K562 (cell line): ENCODE data around the gene GTF2A1L. TPM values are rescaled to one million over a fixed set of nuclear protein-coding genes. Genes with fewer than 3 reads are reported as not detected.

Experiments
- AFF1 ChIP-seq, 2 experiments: fragments of 450-650 bp; IDR thresholded peaks; 2 replicates each; pipeline ENCODE4 v1.6.1; 2018; ENCODE audit warnings: mild to moderate bottlenecking in 2 of 2, low read depth in 1 of 2; ENCODE audit not compliant: partially characterized antibody in 2 of 2
- CBX8 ChIP-seq: fragments of 200-600 bp; sonication (generic); IDR thresholded peaks from 2 replicates; pipeline ENCODE4 v1.6.1; 2012; ENCODE audit warnings: borderline replicate concordance, mixed run types, low read depth, mild to moderate bottlenecking, moderate library complexity, mixed read lengths, low read length, control low read depth, inconsistent platforms; ENCODE audit not compliant: poor library complexity, severe bottlenecking; ENCODE audit errors: extremely low read depth
- CGGBP1 ChIP-seq: fragments of 250-450 bp; sonication (Bioruptor Pico); IDR thresholded peaks from 2 replicates; pipeline ENCODE4 v1.9.0; 2021; ENCODE audit warnings: mild to moderate bottlenecking
- CREM ChIP-seq: IDR thresholded peaks from 2 replicates; pipeline ENCODE4 v1.6.1; 2014; ENCODE audit warnings: antibody characterized with exemption, low read depth
- DLX4 ChIP-seq: fragments of 250-450 bp; sonication (Bioruptor Pico); IDR thresholded peaks from 2 replicates; pipeline ENCODE4 v1.6.1; 2021; ENCODE audit warnings: mild to moderate bottlenecking
- FOXM1 ChIP-seq, 2 experiments: fragments of 450-650 bp in 1 of 2; sonication (generic) in 1 of 2; formaldehyde crosslinking in 1 of 2; IDR thresholded peaks; 2 replicates each; pipeline versions ENCODE4 v1.6.1 to v1.9.0; 2017 to 2022; ENCODE audit warnings: low read depth in 2 of 2, mild to moderate bottlenecking in 2 of 2, missing genetic modification reagents in 1 of 2, moderate library complexity in 1 of 2
- FOXP4 ChIP-seq: sonication (generic); formaldehyde crosslinking; IDR thresholded peaks from 2 replicates; pipeline ENCODE4 v1.8.0; 2022; ENCODE audit warnings: mild to moderate bottlenecking, missing genetic modification reagents, borderline replicate concordance
- HLTF ChIP-seq: fragments of 450-650 bp; IDR thresholded peaks from 2 replicates; pipeline ENCODE4 v1.6.1; 2016
- L3MBTL2 ChIP-seq: fragments of 450-650 bp; IDR thresholded peaks from 2 replicates; pipeline ENCODE4 v1.6.1; 2016; ENCODE audit warnings: mild to moderate bottlenecking, moderate library complexity
- MED1 ChIP-seq: sonication (generic); formaldehyde crosslinking; IDR thresholded peaks from 2 replicates; pipeline ENCODE4 v1.8.1; 2023; ENCODE audit warnings: missing genetic modification reagents, borderline replicate concordance
- MYBL2 ChIP-seq, 2 experiments: fragments of 450-650 bp in 1 of 2; sonication (generic) in 1 of 2; formaldehyde crosslinking in 1 of 2; IDR thresholded peaks; 2 replicates each; pipeline versions ENCODE4 v1.6.1 to v1.8.1; 2017 to 2022; ENCODE audit warnings: borderline replicate concordance in 1 of 2, inconsistent platforms in 1 of 2, low read depth in 1 of 2, mild to moderate bottlenecking in 1 of 2, missing genetic modification reagents in 1 of 2, moderate library complexity in 1 of 2
- NFYB ChIP-seq: IDR thresholded peaks from 2 replicates; pipeline ENCODE4 v1.6.1; 2011; ENCODE audit warnings: mild to moderate bottlenecking, moderate library complexity; ENCODE audit not compliant: insufficient read length; ENCODE audit errors: extremely low read depth
- ZBTB34 ChIP-seq: fragments of 250-450 bp; sonication (Bioruptor Pico); IDR thresholded peaks from 2 replicates; pipeline ENCODE4 v1.8.0; 2021; ENCODE audit warnings: mild to moderate bottlenecking, moderate library complexity
- ZC3H8 ChIP-seq: fragments of 450-650 bp; IDR thresholded peaks from 2 replicates; pipeline ENCODE4 v1.6.1; 2017
- ZNF282 ChIP-seq: sonication (generic); formaldehyde crosslinking; IDR thresholded peaks from 2 replicates; pipeline ENCODE4 v1.8.1; 2023; ENCODE audit warnings: missing genetic modification reagents
- ZNF561 ChIP-seq: fragments of 450-650 bp; formaldehyde crosslinking; conservative IDR thresholded peaks from 2 replicates; pipeline ENCODE4 v1.4.0; 2020; ENCODE audit warnings: mild to moderate bottlenecking, moderate library complexity
- polyA plus RNA-seq, 8 experiments: library from polyadenylated mRNA; depleted of rRNA in 4 of 8; stranded (reverse) in 5 of 8; unstranded in 3 of 8; fragments of >200 nt; fragmentation: Nextera tagmentation in 2 of 8; fragmentation: Illumina TruSeq in 1 of 8; extraction: Ambion mirVana in 2 of 8; extraction: Trizol in 1 of 8; gene quantifications; 2 replicates each; pipeline versions ENCODE4 v1.2.1 to v1.2.3, GENCODE V29; 2011 to 2014; ENCODE audit warnings: inconsistent platforms in 1 of 8, missing spikeins in 1 of 8
- total RNA-seq, 7 experiments: library from RNA; depleted of rRNA in 6 of 7; stranded (reverse); fragments of >200 nt in 6 of 7; fragmentation: Illumina TruSeq in 2 of 7; extraction: Trizol in 2 of 7; gene quantifications; 2 replicates each; pipeline versions ENCODE4 v1.2.1 to v1.2.3, GENCODE V29; 2011 to 2021; ENCODE audit warnings: low replicate concordance in 1 of 7

GTF2A1L gene
- total and polyA plus RNA-seq, 9 of the 15 experiments (the other 6 are each of a cell fraction or from before 2014, with no cell fraction given): 0.05 to 0.35 (median 0.12) TPM; not detected in 5

- TF ChIP-seq NFYB (no peak), FOXP4 (CRISPR knock-in tag) (no peak), CREM (peak; percentile 82), MED1 (CRISPR knock-in tag) (no peak), ZNF561 (CRISPR knock-in tag) (no peak), DLX4 (no peak), HLTF (no peak), CGGBP1 (CRISPR knock-in tag) (no peak), FOXM1 (IDR thresholded peaks at IDR 0.05; ENCODE audit: low read depth) (peak; percentile 91), FOXM1 (CRISPR knock-in tag; IDR thresholded peaks at IDR 0.05; ENCODE audit: low read depth) (no peak), MYBL2 (IDR thresholded peaks at IDR 0.05; ENCODE audit: low read depth) (peak; percentile 40; the same call in 1 of the 2 replicates), MYBL2 (CRISPR knock-in tag; IDR thresholded peaks at IDR 0.05; ENCODE audit: borderline replicate concordance) (no peak), AFF1 (IDR thresholded peaks at IDR 0.05; ENCODE audit: low read depth in 1 of 2, partially characterized antibody in 2 of 2) (peak in 1 of 2 experiments; percentile 80), CBX8 (no peak), ZC3H8 (no peak), L3MBTL2 (peak; percentile 87), ZBTB34 (CRISPR knock-in tag) (no peak), ZNF282 (CRISPR knock-in tag) (no peak)
Observed at GRCh38 chr2:48605482-48606175, 12.0 kb upstream of the GTF2A1L start (continued).
